Kidney (tissue), 14 donors: Measurements from ENCODE around the gene RASA3. TPM values are rescaled to one million over a fixed set of nuclear protein-coding genes. Genes with fewer than 3 reads are reported as not detected.
"Not testable (repeated sequence)": the region's sequence is repeated elsewhere in the genome, so short reads cannot be mapped to it uniquely, and the experiment has no call there.

ENCODE experiments used
- DNase-seq, 5 donors: peaks; one replicate each; pipeline ENCODE4 v3.0.0-alpha.2; 2013 to 2020
- FAIRE-seq: peaks from 2 replicates; lab custom pipeline; 2012; peaks lifted over from hg19 to GRCh38; lab: Jason Lieb, UNC
- H3K27ac ChIP-seq, 2 donors: one replicate each; pipeline ENCODE4 v1.7.0; 2013; ENCODE audit warnings: low read depth in 2 of 2, low read length in 2 of 2, inconsistent platforms in 1 of 2
- H3K27me3 ChIP-seq: one replicate; pipeline ENCODE4 v1.7.1; 2013; ENCODE audit warnings: low read length, inconsistent platforms; ENCODE audit not compliant: control insufficient read depth, insufficient read depth
- H3K36me3 ChIP-seq, 3 donors: one replicate each; pipeline versions ENCODE4 v1.7.0 to v1.7.1; 2013; ENCODE audit warnings: low read length in 3 of 3, control low read depth in 1 of 3, inconsistent platforms in 1 of 3; ENCODE audit not compliant: insufficient read depth in 3 of 3, control insufficient read depth in 2 of 3
- H3K4me1 ChIP-seq, 3 donors: one replicate each; pipeline versions ENCODE4 v1.7.0 to v1.7.1; 2013; ENCODE audit warnings: low read length in 3 of 3, inconsistent platforms in 1 of 3, low read depth in 1 of 3; ENCODE audit not compliant: control insufficient read depth in 2 of 3, insufficient read depth in 2 of 3
- H3K4me3 ChIP-seq, 3 donors: one replicate each; pipeline versions ENCODE4 v1.7.0 to v1.8.1; 2013; ENCODE audit warnings: low read length in 3 of 3, control low read depth in 1 of 3, inconsistent platforms in 1 of 3
- H3K9ac ChIP-seq, 3 donors: one replicate each; pipeline versions ENCODE4 v1.7.0 to v1.7.1; 2013; ENCODE audit warnings: low read length in 3 of 3, control low read depth in 1 of 3, inconsistent platforms in 1 of 3
- H3K9me3 ChIP-seq, 3 donors: one replicate each; pipeline versions ENCODE4 v1.7.0 to v1.7.1; 2013; ENCODE audit warnings: low read length in 3 of 3, control low read depth in 1 of 3, inconsistent platforms in 1 of 3; ENCODE audit not compliant: control insufficient read depth in 2 of 3, insufficient read depth in 1 of 3
- intact Hi-C: fragments of 100-400 bp; cut with DNase I; formaldehyde crosslinking; loops from one replicate; pipeline ENCODE4 v1.11.1; 2022
- polyA plus RNA-seq: library from polyadenylated mRNA; stranded (reverse); fragments of 350-450 nt; fragmentation: Illumina TruSeq; extraction: RNeasy Lipid Tissue Mini Kit (QIAGEN cat#74804); gene quantifications from one replicate; pipeline ENCODE4 v1.2.3, GENCODE V29; 2014; ENCODE audit warnings: low read depth, low replicate concordance; ENCODE audit not compliant: insufficient read depth
- total RNA-seq: library from RNA; stranded (reverse); fragmentation: NEBNext Ultra II Directional; extraction: Animal tissue kit (Norgen Biotek cat#: 25700); gene quantifications from one replicate; pipeline ENCODE4 v1.2.1, GENCODE V29; 2021
- TF ChIP-seq, protein P1 (sequence below): IDR thresholded peaks from 3 replicates; pipeline ENCODE4 v1.5.1; 2012; ENCODE audit warnings: mild to moderate bottlenecking, moderate library complexity, borderline replicate concordance; ENCODE audit not compliant: insufficient read depth; ENCODE audit errors: extremely low read depth
- donor health status: control.
- donor health status: control.
- donor health status: control.
- donor health status: control.
- donor health status: control.
- donor health status: DM: yes; HTN: yes; CAD: no.
- donor health status: Normal renal cell carcinoma (clear cell type).

RASA3 gene
- total and polyA plus RNA-seq, 2 donors from 2014 or later = 4.2 to 28.8 TPM

DNA sequence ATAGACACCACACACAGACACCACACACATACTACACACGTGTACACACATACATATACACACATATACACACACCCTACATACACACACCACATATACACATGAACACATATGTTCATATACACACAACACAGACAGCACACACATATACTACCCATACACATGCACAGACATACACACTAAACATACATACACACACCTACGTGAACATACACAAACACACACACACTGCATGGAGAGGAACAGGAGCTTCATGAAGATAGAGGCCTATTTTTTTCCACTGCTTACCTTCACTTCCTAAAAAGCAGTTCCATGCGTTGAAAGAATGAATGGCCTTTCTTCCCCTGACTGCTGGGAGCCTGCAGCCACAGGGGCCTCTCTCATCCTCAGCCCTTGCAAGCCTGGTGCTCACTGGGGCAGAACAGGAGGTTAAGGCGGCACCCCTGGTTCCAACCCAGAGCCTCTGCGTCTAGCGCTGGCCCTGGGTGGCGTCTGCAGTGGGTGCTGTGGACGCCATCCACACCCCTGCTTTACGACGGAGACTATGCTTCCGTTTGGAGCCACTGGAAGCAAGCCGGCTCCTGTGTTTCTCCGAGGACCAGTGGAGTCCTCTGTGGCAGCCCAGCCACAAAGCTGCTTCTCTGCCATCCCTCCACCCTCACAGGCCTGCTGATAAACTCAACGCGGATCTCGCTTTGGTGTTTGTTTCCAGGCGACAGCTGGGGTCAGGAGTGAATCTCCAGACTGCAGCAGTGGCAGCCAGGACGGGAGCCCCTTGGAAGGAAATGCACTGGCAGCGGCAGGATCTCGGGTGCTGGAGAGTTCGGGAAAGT lies 1.9 kb upstream of the RASA3 start:
- no peak overlapping the region for H3K27ac ChIP-seq
- TF ChIP-seq, protein P1, sequence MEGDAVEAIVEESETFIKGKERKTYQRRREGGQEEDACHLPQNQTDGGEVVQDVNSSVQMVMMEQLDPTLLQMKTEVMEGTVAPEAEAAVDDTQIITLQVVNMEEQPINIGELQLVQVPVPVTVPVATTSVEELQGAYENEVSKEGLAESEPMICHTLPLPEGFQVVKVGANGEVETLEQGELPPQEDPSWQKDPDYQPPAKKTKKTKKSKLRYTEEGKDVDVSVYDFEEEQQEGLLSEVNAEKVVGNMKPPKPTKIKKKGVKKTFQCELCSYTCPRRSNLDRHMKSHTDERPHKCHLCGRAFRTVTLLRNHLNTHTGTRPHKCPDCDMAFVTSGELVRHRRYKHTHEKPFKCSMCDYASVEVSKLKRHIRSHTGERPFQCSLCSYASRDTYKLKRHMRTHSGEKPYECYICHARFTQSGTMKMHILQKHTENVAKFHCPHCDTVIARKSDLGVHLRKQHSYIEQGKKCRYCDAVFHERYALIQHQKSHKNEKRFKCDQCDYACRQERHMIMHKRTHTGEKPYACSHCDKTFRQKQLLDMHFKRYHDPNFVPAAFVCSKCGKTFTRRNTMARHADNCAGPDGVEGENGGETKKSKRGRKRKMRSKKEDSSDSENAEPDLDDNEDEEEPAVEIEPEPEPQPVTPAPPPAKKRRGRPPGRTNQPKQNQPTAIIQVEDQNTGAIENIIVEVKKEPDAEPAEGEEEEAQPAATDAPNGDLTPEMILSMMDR = no peak
- no peaks in the 10 kb centered on the region for H3K9me3 ChIP-seq
- H3K4me1 ChIP-seq = peaks cover 4 to 30% (median 21%) of the 10 kb centered on the region in 3 donors
- intact Hi-C loops = no loop called here
- no peaks in the 10 kb centered on the region for H3K27me3 ChIP-seq
- no peak for FAIRE-seq
- no peaks in the 10 kb centered on the region for H3K36me3 ChIP-seq
- no peak overlapping the region for H3K9ac ChIP-seq
- H3K4me3 ChIP-seq = peak overlapping the region in 1 of 3 donors; percentile 9
- DNase-seq = peak in 4 of 5 donors; percentile 59 to 77 (median 62)

DNA sequence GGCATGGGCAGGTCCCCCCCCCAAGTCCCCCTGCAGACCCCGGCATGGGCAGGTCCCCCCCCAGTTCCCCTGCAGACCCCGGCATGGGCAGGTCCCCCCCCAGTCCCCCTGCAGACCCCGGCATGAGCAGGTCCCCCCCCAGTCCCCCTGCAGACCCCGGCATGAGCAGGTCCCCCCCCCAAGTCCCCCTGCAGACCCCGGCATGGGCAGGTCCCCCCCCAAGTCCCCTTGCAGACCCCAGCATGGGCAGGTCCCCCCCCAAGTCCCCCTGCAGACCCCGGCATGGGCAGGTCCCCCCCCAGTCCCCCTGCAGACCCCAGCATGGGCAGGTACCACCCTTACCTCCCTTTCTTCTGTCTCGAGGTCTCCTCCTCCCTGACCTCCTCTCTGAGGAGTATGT lies 1.1 kb upstream of the RASA3 start:
- H3K9ac ChIP-seq, H3K9me3 ChIP-seq, FAIRE-seq, intact Hi-C loops, H3K27me3 ChIP-seq, H3K4me3 ChIP-seq, H3K27ac ChIP-seq, H3K36me3 ChIP-seq: not testable (repeated sequence)
- peaks cover 7 to 38% (median 24%) of the 10 kb centered on the region in 3 donors for H3K4me1 ChIP-seq
- DNase-seq = peak in 2 of 5 donors; percentile 53 to 55

DNA sequence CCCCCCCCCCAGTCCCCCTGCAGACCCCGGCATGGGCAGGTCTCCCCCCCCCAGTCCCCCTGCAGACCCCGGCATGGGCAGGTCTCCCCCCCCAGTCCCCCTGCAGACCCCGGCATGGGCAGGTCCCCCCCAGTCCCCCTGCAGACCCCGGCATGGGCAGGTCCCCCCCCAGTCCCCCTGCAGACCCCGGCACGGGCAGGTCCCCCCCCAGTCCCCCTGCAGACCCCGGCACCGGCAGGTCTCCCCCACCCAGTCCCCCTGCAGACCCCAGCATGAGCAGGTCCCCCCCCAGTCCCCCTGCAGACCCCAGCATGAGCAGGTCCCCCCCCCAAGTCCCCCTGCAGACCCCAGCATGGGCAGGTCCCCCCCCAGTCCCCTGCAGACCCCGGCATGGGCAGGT lies 703 bp upstream of the RASA3 start:
- DNase-seq = peak in 2 of 5 donors; percentile 58 to 68
- H3K4me3 ChIP-seq, H3K36me3 ChIP-seq, H3K27me3 ChIP-seq, intact Hi-C loops, H3K9me3 ChIP-seq, H3K9ac ChIP-seq, FAIRE-seq, H3K27ac ChIP-seq: not testable (repeated sequence)
- H3K4me1 ChIP-seq = peaks cover 7 to 42% (median 29%) of the 10 kb centered on the region in 3 donors

DNA sequence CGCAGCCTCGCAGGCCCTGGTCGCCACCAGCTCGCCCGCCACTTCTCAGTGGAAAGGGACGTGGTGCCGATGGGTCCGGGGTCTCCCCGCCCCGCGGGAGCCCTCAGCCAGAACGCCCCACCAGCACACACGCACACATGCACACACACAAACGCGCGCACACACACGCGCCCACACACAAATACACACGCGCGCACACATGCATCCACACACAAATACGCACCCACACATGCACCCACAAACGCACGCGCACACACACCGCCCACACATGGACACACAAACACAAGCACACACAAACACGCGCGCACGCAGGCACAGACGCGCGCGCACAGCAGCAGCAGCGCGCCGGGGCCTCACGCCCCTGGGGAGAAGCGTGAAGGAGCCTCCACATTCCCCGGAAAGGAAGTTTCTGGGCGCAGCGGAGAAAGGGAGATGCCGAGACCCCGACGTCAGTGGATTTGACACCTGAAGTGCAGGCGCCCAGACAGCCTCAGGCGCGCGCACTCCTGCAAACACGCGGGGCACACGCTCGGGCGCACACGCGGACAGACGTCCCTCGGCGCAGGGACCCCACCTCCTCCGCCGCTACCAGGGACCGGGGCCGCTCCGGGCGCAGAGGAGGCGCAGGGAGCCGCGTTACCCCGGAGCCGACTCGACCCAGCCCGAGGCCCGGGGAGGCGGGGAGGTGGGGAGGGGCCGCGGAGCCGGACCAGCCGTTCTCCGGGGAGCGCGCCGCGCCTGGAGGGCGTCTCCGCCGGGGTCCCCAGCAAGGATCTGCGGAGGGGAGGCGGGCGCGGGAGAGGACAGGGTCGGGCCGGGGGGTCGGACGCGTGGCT lies 622 bp downstream of the RASA3 start:
- Histone ChIP-seq H3K27ac (peak overlapping the region; percentile 68 to 83), H3K9ac (peak overlapping the region; percentile 32 to 62 (median 61)), H3K4me3 (peak overlapping the region; percentile 64 to 76 (median 71)), H3K4me1 (peaks cover 7 to 51% (median 38%) of the 10 kb centered on the region in 3 donors), H3K27me3 (no peaks in the 10 kb centered on the region), H3K9me3 (no peaks in the 10 kb centered on the region), H3K36me3 (no peaks in the 10 kb centered on the region)
- TF ChIP-seq, protein P1 = no peak
- FAIRE-seq = no peak
- intact Hi-C loops = no loop called here
- peak in 3 of 5 donors; percentile 59 to 80 (median 71) for DNase-seq
